ENCODE results near the gene LRRC61. TPM values are rescaled to one million over a fixed set of nuclear protein-coding genes. Genes with fewer than 3 reads are reported as not detected.

The LRRC61 gene
- total and polyA plus RNA-seq, 7 donors: 0.88 to 4.4 (median 3.3) TPM

DNA sequence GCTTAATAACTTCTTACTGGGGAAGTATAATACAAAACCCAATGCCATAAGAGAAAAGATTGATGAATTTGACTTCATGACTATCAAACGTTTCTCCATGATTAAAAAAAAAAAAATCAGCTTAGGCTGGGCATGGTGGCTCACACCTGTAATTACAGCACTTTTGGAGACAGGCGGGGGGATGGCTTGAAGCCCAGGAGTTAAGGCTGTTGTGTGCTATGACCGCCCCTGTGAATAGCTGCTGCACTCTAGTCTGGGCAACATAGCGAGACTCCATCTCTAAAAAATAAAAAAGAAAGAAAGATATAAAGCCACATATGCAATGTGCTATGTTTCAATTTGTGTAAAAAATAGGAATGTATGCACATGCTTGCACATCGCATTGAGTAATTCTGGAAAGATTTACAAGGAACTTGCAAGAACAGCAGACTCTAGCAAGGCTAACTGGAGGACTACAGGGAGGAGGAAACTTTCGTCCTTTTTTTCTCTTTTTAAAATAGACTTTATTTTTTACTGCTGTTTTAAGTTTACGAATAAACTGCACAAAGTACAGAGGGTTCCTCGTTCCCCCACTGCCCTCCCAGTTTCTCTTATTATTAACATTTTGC, 28.5 kb downstream of the LRRC61 start:
- Histone ChIP-seq H3K36me3 (ENCODE audit: insufficient read depth in 1 of 2, low read depth in 1 of 2) (no peaks in the 10 kb centered on the region), H3K27ac (no peak overlapping the region), H3K4me1 (no peaks in the 10 kb centered on the region), H3K4me3 (no peak overlapping the region), H3K9me3 (no peaks in the 10 kb centered on the region), H3K27me3 (ENCODE audit: insufficient read depth in 3 of 3, low read length in 2 of 3) (no peaks in the 10 kb centered on the region)
- ATAC-seq: no peak
- intact Hi-C loops (cut with DNase I): no loop called here
- no peak for TF ChIP-seq CTCF (IDR thresholded peaks at IDR 0.05)
- 69 to 73% (median 70%) methylated on average over 8 of the region's 8 CpGs for WGBS, 3 donors
- no peak for DNase-seq

DNA sequence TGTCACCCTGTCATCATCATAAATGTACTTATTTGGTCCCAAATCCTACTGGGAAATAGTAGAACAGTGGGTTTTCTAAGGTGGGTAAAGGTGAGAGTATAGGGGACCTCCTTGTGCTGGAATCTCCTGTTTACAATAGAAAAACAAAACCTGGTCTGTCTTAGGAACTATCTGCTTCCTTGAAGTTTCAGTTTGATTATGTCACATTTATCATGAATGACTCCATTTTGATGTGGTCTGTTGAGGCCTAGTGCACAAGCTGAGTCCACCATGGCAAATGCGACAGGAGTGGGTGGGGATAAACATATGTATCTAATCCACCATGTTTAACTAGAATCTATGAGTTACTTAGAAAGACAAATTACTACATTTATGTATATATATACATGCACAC, 32.5 kb downstream of the LRRC61 start:
- ATAC-seq: no peak
- Histone ChIP-seq H3K4me1 (no peaks in the 10 kb centered on the region), H3K36me3 (ENCODE audit: insufficient read depth in 1 of 2, low read depth in 1 of 2) (no peaks in the 10 kb centered on the region), H3K27me3 (ENCODE audit: insufficient read depth in 3 of 3, low read length in 2 of 3) (no peaks in the 10 kb centered on the region), H3K27ac (no peak overlapping the region), H3K4me3 (no peak overlapping the region), H3K9me3 (no peaks in the 10 kb centered on the region)
- no peak for TF ChIP-seq CTCF (IDR thresholded peaks at IDR 0.05)
- WGBS, 3 donors: 78 to 92% (median 79%) methylated on average over 1 of the region's 1 CpG
- no peak for DNase-seq
- intact Hi-C loops (cut with DNase I): loop anchor here in 1 of 2 donors (2.0 kb wide), 1 partner anchor 65 kb away; no protein-coding TSS in a partner anchor

DNA sequence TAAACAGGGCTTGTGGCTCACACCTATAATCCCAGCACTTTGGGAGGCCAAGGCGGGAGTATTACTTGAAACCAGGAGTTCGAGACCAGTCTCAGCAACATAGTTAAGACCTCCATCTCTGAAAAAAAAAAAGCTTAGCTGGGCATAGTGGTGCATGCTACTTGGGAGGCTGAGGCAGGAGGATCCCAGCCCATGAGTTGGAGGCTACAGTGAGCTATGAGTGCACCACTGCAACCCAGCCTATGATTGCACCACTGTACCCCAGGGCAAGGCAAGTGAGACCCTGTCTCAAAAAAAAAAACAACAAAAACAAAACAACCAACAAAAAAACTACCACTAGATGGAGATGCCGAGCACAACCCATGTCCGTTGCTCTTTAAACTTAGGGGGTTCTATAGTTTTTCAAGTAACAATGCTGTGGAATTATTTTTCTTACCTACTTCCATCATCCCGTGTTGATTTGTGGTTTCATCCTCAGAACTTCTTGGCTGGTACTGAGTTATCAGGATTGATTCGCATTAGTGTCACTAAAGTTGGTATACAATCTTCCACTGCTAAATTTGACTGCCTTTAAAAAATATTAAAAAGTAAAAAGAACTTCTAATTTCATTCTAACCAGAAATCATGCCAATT, 33.2 kb downstream of the LRRC61 start:
- Histone ChIP-seq H3K36me3 (ENCODE audit: insufficient read depth in 1 of 2, low read depth in 1 of 2) (no peaks in the 10 kb centered on the region), H3K27me3 (ENCODE audit: insufficient read depth in 3 of 3, low read length in 2 of 3) (no peaks in the 10 kb centered on the region), H3K4me1 (peaks cover 5% of the 10 kb centered on the region), H3K4me3 (no peak overlapping the region), H3K27ac (no peak overlapping the region), H3K9me3 (no peaks in the 10 kb centered on the region)
- WGBS, 3 donors: 28 to 38% (median 33%) methylated on average over 6 of the region's 6 CpGs
- intact Hi-C loops (cut with DNase I): loop anchor here in 1 of 2 donors (2.0 kb wide), 1 partner anchor 64 kb away; no protein-coding TSS in a partner anchor
- TF ChIP-seq CTCF (IDR thresholded peaks at IDR 0.05): peak; percentile 67
- DNase-seq (no peak), ATAC-seq (peak in 2 of 4 donors; percentile 59 to 63)

DNA sequence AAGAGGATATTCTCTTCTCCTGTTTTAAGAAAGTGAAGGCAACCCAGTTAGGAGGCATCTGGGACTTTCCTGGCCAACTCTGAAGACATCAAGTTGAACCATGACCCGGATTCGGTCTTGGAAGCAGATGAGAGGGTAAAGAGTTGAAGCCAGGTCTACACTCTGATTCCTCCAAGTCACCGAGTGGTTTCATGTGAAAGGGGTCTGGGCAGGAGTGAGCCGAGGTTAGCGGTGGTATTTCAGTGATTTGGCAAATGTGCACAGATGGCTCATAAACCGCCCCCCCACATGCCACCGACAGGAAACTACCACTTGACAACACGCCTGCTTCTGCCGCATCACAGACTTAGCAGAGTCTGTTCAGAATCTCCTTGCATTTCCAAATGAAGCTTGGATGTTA, 34.1 kb downstream of the LRRC61 start:
- Histone ChIP-seq H3K9me3 (no peaks in the 10 kb centered on the region), H3K4me1 (peaks cover 14% of the 10 kb centered on the region), H3K36me3 (ENCODE audit: insufficient read depth in 1 of 2, low read depth in 1 of 2) (no peaks in the 10 kb centered on the region), H3K4me3 (no peak overlapping the region), H3K27me3 (ENCODE audit: insufficient read depth in 3 of 3, low read length in 2 of 3) (no peaks in the 10 kb centered on the region), H3K27ac (peak overlapping the region; percentile 50)
- 20 to 42% (median 30%) methylated on average over 9 of the region's 9 CpGs for WGBS, 3 donors
- intact Hi-C loops (cut with DNase I): loop anchor here in 1 of 2 donors (2.0 kb wide), 1 partner anchor 64 kb away; no protein-coding TSS in a partner anchor
- no peak for DNase-seq
- peak in 3 of 4 donors; percentile 53 to 75 (median 70) for ATAC-seq
- no peak for TF ChIP-seq CTCF (IDR thresholded peaks at IDR 0.05)

Measured in psoas muscle (tissue), 8 donors.